Limb (tissue), 2 donors: ENCODE results near the gene USP30.
"Not testable (repeated sequence)": the region's sequence is repeated elsewhere in the genome, so short reads cannot be mapped to it uniquely, and the experiment has no call there.

Source experiments
- DNase-seq, 2 donors: peaks; one replicate each; pipeline ENCODE4 v3.0.0-alpha.2; 2016; ENCODE audit errors: extremely low spot score in 2 of 2

USP30 gene

GRCh38 chr12:109052414-109053323 is at the start of gene USP30:
Gene USP30, plus strand, starts transcription at chr12:109052576. Its CDS starts 103 bp downstream, at chr12:109052679.
- peak; percentile 83 to 92 for DNase-seq

GRCh38 chr12:109004017-109004416 is 48.4 kb upstream of the USP30 start:
- no peak for DNase-seq

GRCh38 chr12:109009766-109010165 is 42.6 kb upstream of the USP30 start:
- no peak for DNase-seq

GRCh38 chr12:109010259-109010658 is 42.1 kb upstream of the USP30 start:
- no peak for DNase-seq

- DNase-seq, result no peak
Observed at GRCh38 chr12:109014984-109015765, 37.2 kb upstream of the USP30 start.

- DNase-seq, result no peak
Observed at GRCh38 chr12:109016016-109016415, 36.4 kb upstream of the USP30 start.

GRCh38 chr12:109016978-109017377 is 35.4 kb upstream of the USP30 start:
- DNase-seq, result no peak

GRCh38 chr12:109018296-109018695 is 34.1 kb upstream of the USP30 start:
- no peak for DNase-seq

GRCh38 chr12:109020146-109020795 is 32.1 kb upstream of the USP30 start:
- DNase-seq, result no peak

GRCh38 chr12:109020796-109021380 is 31.5 kb upstream of the USP30 start, which contains the start of gene SVOP:
Gene SVOP, minus strand, starts transcription at chr12:109021068. Its CDS starts 200 bp downstream, at chr12:109020868.
- DNase-seq, result peak; percentile 76 to 93

- no peak for DNase-seq
Observed at GRCh38 chr12:109027767-109028166, 24.6 kb upstream of the USP30 start.

GRCh38 chr12:109028624-109029023 is 23.8 kb upstream of the USP30 start:
- DNase-seq, result not testable (repeated sequence)

- DNase-seq, result no peak
Observed at GRCh38 chr12:109029411-109029810, 23.0 kb upstream of the USP30 start.

- DNase-seq, result no peak
Observed at GRCh38 chr12:109033239-109034196, 18.9 kb upstream of the USP30 start.

GRCh38 chr12:109036975-109037374 is 15.4 kb upstream of the USP30 start:
- no peak for DNase-seq

GRCh38 chr12:109044241-109044640 is 8.1 kb upstream of the USP30 start:
- no peak for DNase-seq

GRCh38 chr12:109047081-109047805 is 5.1 kb upstream of the USP30 start:
- DNase-seq, result no peak

- DNase-seq, result not testable (repeated sequence)
Observed at GRCh38 chr12:109048706-109049105, 3.7 kb upstream of the USP30 start.

- not testable (repeated sequence) for DNase-seq
Observed at GRCh38 chr12:109049794-109050193, 2.6 kb upstream of the USP30 start.

GRCh38 chr12:109052097-109052413 is 321 bp upstream of the USP30 start:
- DNase-seq, result peak in 1 of 2 donors; percentile 3
